ENCODE measurements around the gene MYADML2. TPM values are rescaled to one million over a fixed set of nuclear protein-coding genes. Genes with fewer than 3 reads are reported as not detected.
"Not testable (repeated sequence)": the region's sequence is repeated elsewhere in the genome, so short reads cannot be mapped to it uniquely, and the experiment has no call there.

MYADML2 gene
- total RNA-seq, 1 donor from 2014 or later: not detected

DNA sequence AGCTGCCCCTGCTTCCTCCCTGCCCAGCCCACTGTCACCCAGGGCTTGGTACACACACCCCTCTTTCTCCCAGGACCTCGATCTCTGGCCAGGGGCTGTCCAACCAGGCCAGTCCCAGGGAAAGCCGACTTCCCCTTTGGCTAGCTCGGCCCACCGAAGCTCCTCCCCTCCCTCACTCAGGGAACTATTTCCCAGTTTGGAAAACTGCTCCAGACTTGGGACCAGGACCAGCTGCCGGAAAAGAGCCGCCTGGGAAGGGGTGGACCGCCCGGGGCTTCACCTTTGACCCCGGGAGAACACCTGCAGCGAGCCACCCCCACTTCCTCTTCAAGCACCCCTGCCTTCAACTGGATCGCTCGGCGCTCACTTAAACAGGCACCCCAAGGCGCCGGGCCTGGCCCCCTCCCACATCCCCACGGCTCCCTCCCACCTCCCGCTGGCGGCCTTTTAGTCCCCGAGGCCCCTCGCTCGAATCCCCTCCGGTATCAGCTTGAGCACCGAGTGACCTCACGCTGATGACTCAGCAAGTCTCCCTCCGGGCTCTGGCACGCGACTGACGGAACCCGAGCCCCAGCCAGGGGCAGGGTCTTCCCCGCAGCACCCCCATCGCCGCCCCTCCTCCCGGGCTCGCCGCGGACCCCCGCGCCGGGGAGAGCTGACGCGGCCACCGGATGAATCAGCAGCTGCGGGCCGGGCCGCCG lies 20.4 kb downstream of the MYADML2 start:
- intact Hi-C loops (cut with micrococcal nuclease): loop anchor here (2.0 to 10.0 kb wide), 4 partner anchors 36 to 168 kb away; partner anchors contain the start of genes ALYREF, ANAPC11, CENPX and FASN

DNA sequence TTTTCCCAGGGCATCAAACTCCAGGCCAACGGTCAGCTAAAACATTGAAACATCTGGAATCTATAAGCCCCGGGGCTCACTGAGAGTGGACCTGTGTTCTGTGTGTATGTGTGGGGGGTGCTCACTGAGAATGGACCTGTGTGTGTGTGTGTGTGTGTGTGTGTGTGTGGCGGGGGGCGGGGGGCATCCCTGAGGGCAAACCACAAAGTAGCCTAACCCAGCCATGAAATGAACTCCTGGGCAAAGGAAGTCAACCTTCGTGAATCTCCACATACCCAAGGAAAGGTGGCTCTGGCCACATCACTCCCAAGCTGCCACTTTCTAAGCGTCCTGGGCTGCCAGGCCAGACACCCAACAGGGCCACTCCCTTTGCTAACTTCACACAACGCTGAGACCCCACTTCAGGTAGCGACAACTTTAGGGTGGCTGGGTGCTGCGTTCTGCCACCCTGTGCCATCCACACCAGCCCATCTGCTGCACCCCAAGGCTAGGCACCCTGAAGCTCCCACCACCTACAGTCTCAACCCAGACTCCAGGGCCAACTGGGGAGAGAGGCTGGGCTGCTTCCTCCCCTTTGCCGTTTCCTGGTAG lies 21.1 kb downstream of the MYADML2 start:
- intact Hi-C loops (cut with micrococcal nuclease): loop anchor here (2.0 to 10.0 kb wide), 4 partner anchors 35 to 169 kb away; partner anchors contain the start of genes ALYREF, ANAPC11, CENPX and FASN

GRCh38 chr17:81924557-81925532 lies 22.2 kb downstream of the MYADML2 start:
- intact Hi-C loops (cut with micrococcal nuclease): loop anchor here (5.0 to 10.0 kb wide), 2 partner anchors 97 to 170 kb away; partner anchors contain the start of genes CENPX, FASN and LRRC45

GRCh38 chr17:81923302-81924260 lies 23.5 kb downstream of the MYADML2 start:
- intact Hi-C loops (cut with micrococcal nuclease): loop anchor here (10.0 kb wide), 1 partner anchor 171 kb away; the partner anchor contains the start of gene FASN

DNA sequence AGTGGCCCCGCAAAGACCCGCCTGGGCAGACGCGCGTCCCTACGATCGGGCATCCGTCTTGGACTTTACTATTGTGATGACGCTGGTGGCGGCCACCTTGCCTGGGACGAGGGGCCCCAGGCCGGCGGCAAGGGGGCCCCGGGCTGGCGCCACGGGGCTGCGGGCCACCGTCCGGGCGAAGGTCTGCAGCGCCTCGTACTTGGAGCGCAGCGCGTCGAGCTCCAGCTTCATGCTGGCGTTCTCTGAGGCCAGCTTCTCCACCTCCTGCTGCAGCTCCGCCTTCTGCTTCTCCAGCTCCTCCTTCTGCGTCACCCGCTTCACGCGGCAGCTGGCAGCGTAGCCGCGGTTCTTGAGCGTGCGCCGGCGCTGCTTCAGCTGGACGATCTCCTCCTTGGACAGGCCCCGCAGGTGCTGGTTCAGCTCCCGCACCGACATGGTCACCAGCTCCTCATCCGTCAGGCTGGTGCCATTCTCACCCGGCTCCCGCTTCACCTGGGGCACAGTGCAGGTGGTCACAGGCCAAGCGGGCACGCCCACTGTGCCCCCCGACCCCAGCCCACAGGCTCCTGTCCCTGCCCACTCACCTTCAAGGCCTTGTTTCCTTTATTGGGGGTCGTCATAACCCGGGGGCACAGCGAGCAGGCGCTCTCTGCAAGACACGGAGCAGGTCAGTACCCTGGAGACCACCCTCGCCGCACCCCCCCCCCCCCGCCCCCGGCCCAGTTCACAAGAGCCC lies 24.3 kb downstream of the MYADML2 start:
- intact Hi-C loops (cut with micrococcal nuclease): loop anchor here (10.0 kb wide), 1 partner anchor 172 kb away; the partner anchor contains the start of gene FASN

- intact Hi-C loops (cut with micrococcal nuclease): loop anchor here (10.0 kb wide), 1 partner anchor 173 kb away; the partner anchor contains the start of gene FASN
These were observed 25.0 kb downstream of the MYADML2 start for GRCh38 chr17:81921996-81922565.

- intact Hi-C loops (cut with micrococcal nuclease): loop anchor here (10.0 kb wide), 1 partner anchor 173 kb away; the partner anchor contains the start of gene FASN
These were observed 25.5 kb downstream of the MYADML2 start for GRCh38 chr17:81921537-81921862.

DNA sequence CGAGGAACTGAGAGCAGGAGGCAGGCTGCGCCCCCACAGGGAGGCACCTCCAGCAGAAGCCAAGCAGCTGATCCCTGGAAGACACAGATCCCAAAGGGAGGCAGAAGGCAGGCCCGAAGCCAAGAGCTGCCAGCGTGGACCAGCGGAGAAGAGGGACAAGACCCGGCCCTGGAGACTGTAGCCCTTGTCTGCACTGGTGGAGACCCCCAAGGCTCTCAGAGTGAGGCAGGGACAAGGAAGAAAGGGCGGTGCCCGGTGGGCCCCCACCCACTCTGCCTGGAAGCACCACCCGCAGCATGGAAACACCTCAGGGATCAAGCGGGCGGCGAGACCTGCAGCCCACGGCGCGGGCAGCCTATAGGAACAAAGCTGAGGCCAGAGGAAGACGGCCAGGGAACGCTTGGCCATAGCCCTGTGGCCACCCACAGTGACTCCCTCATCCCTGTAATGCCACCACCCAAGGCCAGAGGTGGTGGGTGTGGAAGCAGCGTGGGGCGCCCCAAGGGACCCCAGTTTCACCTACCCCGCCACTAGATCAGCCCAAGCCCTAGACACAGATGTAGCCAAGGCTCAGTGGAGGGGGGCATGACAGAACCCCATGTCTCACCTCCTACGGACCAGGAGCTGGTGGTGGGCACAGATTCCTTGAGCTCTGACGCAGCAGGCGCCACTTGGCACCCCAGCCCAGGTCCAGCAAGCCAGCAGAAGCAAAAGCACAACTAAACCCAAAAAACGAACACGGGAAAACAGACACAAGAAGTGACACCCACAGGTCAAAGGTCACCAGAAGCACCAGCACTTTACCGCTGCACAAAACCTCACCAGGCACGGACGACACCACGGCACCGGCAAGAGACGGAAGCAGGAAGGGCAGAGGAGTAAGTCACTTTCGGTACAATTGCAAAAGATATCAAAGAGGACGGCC lies 26.2 kb downstream of the MYADML2 start:
- intact Hi-C loops (cut with micrococcal nuclease): loop anchor here (10.0 kb wide), 1 partner anchor 174 kb away; the partner anchor contains the start of gene FASN

GRCh38 chr17:81918832-81919545 lies 28.0 kb downstream of the MYADML2 start:
- intact Hi-C loops (cut with micrococcal nuclease): no loop called here

- intact Hi-C loops (cut with micrococcal nuclease): not testable (repeated sequence)
These were observed 28.7 kb downstream of the MYADML2 start for GRCh38 chr17:81918333-81918669.

- intact Hi-C loops (cut with micrococcal nuclease): no loop called here
These were observed 29.3 kb downstream of the MYADML2 start, which contains the start of gene SIRT7 for GRCh38 chr17:81917565-81918332. Gene SIRT7 (minus strand): TSS chr17:81918176. CDS start chr17:81918131, 45 bp downstream.

GRCh38 chr17:81916234-81917001 lies 30.6 kb downstream of the MYADML2 start:
- intact Hi-C loops (cut with micrococcal nuclease): no loop called here

- intact Hi-C loops (cut with micrococcal nuclease): no loop called here
These were observed 31.7 kb downstream of the MYADML2 start for GRCh38 chr17:81915331-81915730.

DNA sequence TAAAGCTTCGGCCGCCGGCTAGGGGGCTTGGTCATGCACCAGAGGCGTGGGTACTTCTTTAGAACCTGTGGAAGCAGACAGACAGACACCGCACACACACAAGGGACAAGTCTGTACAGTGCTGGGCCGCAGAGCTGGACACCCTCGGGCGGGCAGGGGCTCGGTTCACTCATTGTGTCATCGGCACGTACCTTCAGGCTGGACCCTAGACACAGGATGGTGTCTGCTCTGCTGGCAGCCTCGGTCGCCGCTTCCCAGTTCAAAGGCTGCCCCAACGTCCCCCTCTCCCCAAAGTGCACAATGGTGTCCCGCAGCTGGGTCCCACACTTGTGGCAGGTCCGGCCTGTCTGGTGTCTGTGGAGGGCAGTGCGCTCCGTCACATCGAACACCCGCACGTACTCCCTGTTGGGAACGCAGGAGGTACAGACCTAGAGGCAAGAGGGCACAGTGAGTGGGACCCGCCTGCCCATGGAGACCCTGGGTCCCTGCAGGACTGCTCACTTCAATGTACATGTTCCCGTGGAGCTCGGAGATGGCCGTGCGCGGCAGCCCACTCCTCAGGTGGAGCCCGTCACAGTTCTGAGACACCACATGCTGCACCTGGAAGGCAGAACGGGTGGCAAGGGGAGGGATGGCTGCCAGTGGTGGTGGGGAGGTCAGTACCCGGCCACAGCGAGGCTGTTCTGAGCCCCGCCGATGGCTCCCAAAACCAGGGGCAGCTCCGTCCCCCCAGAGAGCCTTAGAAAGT lies 32.8 kb downstream of the MYADML2 start:
- intact Hi-C loops (cut with micrococcal nuclease): no loop called here

All from T-helper 2 cell treated with Interferon-gamma antibody and Interleukin-4, amounts not matched to agents 100 ng/mL and 5 ng/mL, for 36 hours (primary cell).